ENCODE measurements around the gene SORBS1. TPM values are rescaled to one million over a fixed set of nuclear protein-coding genes. Genes with fewer than 3 reads are reported as not detected.

SORBS1 gene
- total and polyA plus RNA-seq, 2 of the 13 experiments (the other 11 are each of a cell fraction or from before 2014, with no cell fraction given): 16.8 to 39.8 TPM

DNA sequence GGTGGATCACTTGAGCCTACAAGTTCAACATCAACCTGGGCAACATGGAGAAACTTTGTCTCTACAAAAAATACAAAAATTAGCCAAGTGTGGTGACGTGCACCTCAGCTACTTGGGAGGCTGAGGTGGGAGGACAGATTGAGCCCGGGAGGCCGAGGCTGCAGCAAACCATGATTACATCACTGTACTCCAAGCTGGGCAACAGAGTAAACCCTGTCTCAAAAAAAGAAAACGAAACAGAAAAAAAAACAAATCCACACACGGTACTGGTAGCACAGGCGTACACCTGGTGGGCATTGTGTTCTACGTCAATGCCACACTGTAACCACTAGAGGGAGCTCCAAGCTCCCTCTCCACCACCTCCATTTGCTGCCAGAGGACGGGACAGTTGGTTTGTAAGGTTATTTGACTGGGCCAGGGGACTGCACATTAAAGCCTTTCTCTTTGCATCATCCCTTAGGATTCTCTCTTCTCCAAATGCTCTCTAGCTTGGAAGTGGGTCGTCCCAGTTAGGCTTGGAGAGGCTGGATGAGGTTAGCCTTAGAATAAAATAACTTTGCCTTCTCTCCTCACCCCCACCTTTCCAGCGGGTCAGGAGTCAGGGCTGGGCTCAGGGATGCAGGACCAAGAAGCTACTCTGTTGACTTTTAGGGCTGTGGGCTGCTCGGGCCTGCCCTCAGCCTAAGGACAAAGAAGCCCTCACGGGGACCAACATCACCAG, 130.8 kb downstream of the SORBS1 start (continued):
- no peak for TF ChIP-seq POLR2A (IDR thresholded peaks at IDR 0.05; ENCODE audit: insufficient read depth in 1 of 2, low read depth in 2 of 2, low read length in 2 of 2)
- no peak for TF ChIP-seq ZNF747 (CRISPR knock-in tag; IDR thresholded peaks at IDR 0.05; ENCODE audit: borderline replicate concordance)
- no peak for TF ChIP-seq AGO2 (optimal IDR thresholded peaks at IDR 0.05; ENCODE audit: low read depth, low read length)
- TF ChIP-seq SMAD3 (CRISPR knock-in tag; IDR thresholded peaks at IDR 0.05): no peak
- TF ChIP-seq ELF1 (CRISPR knock-in tag; IDR thresholded peaks at IDR 0.05): no peak
- TF ChIP-seq, protein P1, sequence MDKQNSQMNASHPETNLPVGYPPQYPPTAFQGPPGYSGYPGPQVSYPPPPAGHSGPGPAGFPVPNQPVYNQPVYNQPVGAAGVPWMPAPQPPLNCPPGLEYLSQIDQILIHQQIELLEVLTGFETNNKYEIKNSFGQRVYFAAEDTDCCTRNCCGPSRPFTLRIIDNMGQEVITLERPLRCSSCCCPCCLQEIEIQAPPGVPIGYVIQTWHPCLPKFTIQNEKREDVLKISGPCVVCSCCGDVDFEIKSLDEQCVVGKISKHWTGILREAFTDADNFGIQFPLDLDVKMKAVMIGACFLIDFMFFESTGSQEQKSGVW (CRISPR knock-in tag; IDR thresholded peaks at IDR 0.05; ENCODE audit: borderline replicate concordance): no peak
- TF ChIP-seq ISL2 (CRISPR knock-in tag; IDR thresholded peaks at IDR 0.05): no peak
- TF ChIP-seq ZNF121 (CRISPR knock-in tag; IDR thresholded peaks at IDR 0.05): peak; percentile 12; the same call in 1 of the 2 replicates
- TF ChIP-seq MYNN (CRISPR knock-in tag; IDR thresholded peaks at IDR 0.05; ENCODE audit: low read depth): 0 out of 2 replicates have a peak, but pooled peaks have one; percentile 82
- 0 out of 2 replicates have a peak, but pooled peaks have one; percentile 10 for TF ChIP-seq CEBPG (CRISPR knock-in tag; IDR thresholded peaks at IDR 0.05)
- TF ChIP-seq, protein P2, sequence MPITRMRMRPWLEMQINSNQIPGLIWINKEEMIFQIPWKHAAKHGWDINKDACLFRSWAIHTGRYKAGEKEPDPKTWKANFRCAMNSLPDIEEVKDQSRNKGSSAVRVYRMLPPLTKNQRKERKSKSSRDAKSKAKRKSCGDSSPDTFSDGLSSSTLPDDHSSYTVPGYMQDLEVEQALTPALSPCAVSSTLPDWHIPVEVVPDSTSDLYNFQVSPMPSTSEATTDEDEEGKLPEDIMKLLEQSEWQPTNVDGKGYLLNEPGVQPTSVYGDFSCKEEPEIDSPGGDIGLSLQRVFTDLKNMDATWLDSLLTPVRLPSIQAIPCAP (CRISPR knock-in tag; IDR thresholded peaks at IDR 0.05; ENCODE audit: low read depth): no peak
- TF ChIP-seq, protein P3, sequence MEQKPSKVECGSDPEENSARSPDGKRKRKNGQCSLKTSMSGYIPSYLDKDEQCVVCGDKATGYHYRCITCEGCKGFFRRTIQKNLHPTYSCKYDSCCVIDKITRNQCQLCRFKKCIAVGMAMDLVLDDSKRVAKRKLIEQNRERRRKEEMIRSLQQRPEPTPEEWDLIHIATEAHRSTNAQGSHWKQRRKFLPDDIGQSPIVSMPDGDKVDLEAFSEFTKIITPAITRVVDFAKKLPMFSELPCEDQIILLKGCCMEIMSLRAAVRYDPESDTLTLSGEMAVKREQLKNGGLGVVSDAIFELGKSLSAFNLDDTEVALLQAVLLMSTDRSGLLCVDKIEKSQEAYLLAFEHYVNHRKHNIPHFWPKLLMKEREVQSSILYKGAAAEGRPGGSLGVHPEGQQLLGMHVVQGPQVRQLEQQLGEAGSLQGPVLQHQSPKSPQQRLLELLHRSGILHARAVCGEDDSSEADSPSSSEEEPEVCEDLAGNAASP (CRISPR knock-in tag; IDR thresholded peaks at IDR 0.05; ENCODE audit: borderline replicate concordance): peak; percentile 32; the same call in 1 of the 2 replicates
- TF ChIP-seq, protein P4, sequence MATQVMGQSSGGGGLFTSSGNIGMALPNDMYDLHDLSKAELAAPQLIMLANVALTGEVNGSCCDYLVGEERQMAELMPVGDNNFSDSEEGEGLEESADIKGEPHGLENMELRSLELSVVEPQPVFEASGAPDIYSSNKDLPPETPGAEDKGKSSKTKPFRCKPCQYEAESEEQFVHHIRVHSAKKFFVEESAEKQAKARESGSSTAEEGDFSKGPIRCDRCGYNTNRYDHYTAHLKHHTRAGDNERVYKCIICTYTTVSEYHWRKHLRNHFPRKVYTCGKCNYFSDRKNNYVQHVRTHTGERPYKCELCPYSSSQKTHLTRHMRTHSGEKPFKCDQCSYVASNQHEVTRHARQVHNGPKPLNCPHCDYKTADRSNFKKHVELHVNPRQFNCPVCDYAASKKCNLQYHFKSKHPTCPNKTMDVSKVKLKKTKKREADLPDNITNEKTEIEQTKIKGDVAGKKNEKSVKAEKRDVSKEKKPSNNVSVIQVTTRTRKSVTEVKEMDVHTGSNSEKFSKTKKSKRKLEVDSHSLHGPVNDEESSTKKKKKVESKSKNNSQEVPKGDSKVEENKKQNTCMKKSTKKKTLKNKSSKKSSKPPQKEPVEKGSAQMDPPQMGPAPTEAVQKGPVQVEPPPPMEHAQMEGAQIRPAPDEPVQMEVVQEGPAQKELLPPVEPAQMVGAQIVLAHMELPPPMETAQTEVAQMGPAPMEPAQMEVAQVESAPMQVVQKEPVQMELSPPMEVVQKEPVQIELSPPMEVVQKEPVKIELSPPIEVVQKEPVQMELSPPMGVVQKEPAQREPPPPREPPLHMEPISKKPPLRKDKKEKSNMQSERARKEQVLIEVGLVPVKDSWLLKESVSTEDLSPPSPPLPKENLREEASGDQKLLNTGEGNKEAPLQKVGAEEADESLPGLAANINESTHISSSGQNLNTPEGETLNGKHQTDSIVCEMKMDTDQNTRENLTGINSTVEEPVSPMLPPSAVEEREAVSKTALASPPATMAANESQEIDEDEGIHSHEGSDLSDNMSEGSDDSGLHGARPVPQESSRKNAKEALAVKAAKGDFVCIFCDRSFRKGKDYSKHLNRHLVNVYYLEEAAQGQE (IDR thresholded peaks at IDR 0.05; ENCODE audit: borderline replicate concordance in 1 of 2, low read depth in 1 of 2, low read length in 2 of 2): no peak
- TF ChIP-seq ZNF547 (CRISPR knock-in tag; IDR thresholded peaks at IDR 0.05): no peak
- no peak for TF ChIP-seq NFYB (CRISPR knock-in tag; IDR thresholded peaks at IDR 0.05)
- TF ChIP-seq THAP9 (CRISPR knock-in tag; IDR thresholded peaks at IDR 0.05; ENCODE audit: borderline replicate concordance): peak; percentile 55; the same call in 1 of the 2 replicates
- 0 out of 2 replicates have a peak, but pooled peaks have one; percentile 24 for TF ChIP-seq PPARG (CRISPR knock-in tag; conservative IDR thresholded peaks at IDR 0.05)
- TF ChIP-seq HBP1 (CRISPR knock-in tag; IDR thresholded peaks at IDR 0.05; ENCODE audit: low read depth): no peak
